ENCODE measurements around the gene COL1A1. TPM values are rescaled to one million over a fixed set of nuclear protein-coding genes. Genes with fewer than 3 reads are reported as not detected.

COL1A1 gene
- total and polyA plus RNA-seq, 2 of the 13 experiments (the other 11 are each of a cell fraction or from before 2014, with no cell fraction given), result 0.05 TPM; not detected in 1

DNA sequence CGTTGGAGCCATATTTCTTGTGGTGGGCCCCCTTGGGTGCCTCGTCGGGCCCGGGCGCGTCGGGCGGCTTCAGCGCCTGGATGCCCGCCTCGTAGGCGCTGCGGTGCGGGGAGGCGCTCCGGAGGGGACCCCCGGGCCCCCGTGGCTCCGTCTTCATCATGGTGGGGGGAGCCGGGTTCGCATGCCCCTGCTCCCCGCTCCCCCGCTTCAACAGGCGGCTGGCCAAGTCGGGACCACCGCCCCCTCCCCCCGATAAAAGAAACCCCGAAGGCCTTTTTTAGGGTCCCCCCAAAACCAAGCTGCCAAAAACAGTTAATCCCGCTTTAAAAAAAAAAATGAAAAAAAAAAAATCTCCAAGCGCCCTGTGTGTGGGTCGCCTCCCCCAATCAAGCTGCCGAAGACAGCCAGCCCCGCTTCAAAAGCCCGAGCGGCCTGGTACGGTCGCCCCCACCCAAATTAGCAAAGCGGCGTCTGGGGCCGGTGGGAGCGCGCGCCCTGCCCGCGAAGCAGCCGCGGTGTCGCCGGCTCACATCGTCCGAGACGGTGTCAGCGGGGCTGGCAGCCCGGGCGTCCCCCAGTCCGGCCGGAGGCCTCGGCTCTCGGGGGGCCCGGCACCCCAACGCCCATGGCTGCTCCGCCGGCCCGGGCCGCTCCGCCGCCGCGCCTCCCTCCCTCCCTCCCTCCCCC is 50.9 kb downstream of the COL1A1 start, which contains the start of gene PPP1R9B (continued):
- TF ChIP-seq PRDM15 (CRISPR knock-in tag; IDR thresholded peaks at IDR 0.05), result peak; percentile 12; the same call in 1 of the 2 replicates
- TF ChIP-seq MXD1 (CRISPR knock-in tag; IDR thresholded peaks at IDR 0.05), result 0 out of 2 replicates have a peak, but pooled peaks have one; percentile 35
- TF ChIP-seq NFKB2 (CRISPR knock-in tag; IDR thresholded peaks at IDR 0.05; ENCODE audit: borderline replicate concordance), result 0 out of 2 replicates have a peak, but pooled peaks have one; percentile 9
- TF ChIP-seq ZNF546 (CRISPR knock-in tag; conservative IDR thresholded peaks at IDR 0.05), result 0 out of 2 replicates have a peak, but pooled peaks have one; percentile 12
- TF ChIP-seq KDM2A (CRISPR knock-in tag; IDR thresholded peaks at IDR 0.05; ENCODE audit: borderline replicate concordance, low read depth), result peak; percentile 54; the same call in 1 of the 2 replicates
- TF ChIP-seq MTA3 (CRISPR knock-in tag; IDR thresholded peaks at IDR 0.05), result no peak
- peak; percentile 31; the same call in 1 of the 2 replicates for TF ChIP-seq ZSCAN20 (CRISPR knock-in tag; IDR thresholded peaks at IDR 0.05; ENCODE audit: borderline replicate concordance)
- TF ChIP-seq, protein P1, sequence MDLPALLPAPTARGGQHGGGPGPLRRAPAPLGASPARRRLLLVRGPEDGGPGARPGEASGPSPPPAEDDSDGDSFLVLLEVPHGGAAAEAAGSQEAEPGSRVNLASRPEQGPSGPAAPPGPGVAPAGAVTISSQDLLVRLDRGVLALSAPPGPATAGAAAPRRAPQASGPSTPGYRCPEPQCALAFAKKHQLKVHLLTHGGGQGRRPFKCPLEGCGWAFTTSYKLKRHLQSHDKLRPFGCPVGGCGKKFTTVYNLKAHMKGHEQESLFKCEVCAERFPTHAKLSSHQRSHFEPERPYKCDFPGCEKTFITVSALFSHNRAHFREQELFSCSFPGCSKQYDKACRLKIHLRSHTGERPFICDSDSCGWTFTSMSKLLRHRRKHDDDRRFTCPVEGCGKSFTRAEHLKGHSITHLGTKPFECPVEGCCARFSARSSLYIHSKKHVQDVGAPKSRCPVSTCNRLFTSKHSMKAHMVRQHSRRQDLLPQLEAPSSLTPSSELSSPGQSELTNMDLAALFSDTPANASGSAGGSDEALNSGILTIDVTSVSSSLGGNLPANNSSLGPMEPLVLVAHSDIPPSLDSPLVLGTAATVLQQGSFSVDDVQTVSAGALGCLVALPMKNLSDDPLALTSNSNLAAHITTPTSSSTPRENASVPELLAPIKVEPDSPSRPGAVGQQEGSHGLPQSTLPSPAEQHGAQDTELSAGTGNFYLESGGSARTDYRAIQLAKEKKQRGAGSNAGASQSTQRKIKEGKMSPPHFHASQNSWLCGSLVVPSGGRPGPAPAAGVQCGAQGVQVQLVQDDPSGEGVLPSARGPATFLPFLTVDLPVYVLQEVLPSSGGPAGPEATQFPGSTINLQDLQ (CRISPR knock-in tag; IDR thresholded peaks at IDR 0.05), result peak; percentile 69; the same call in 1 of the 2 replicates
- 0 out of 2 replicates have a peak, but pooled peaks have one; percentile 22 for TF ChIP-seq GABPB1 (CRISPR knock-in tag; IDR thresholded peaks at IDR 0.05)
- TF ChIP-seq ZNF598 (CRISPR knock-in tag; IDR thresholded peaks at IDR 0.05; ENCODE audit: borderline replicate concordance), result peak; percentile 3; the same call in 1 of the 2 replicates
- TF ChIP-seq ZNF558 (CRISPR knock-in tag; IDR thresholded peaks at IDR 0.05; ENCODE audit: borderline replicate concordance), result 0 out of 2 replicates have a peak, but pooled peaks have one; percentile 76
- TF ChIP-seq KDM5A (IDR thresholded peaks at IDR 0.05; ENCODE audit: borderline replicate concordance, low read length), result no peak
- TF ChIP-seq ZSCAN22 (CRISPR knock-in tag; IDR thresholded peaks at IDR 0.05), result no peak
- no peak for TF ChIP-seq ZNF431 (CRISPR knock-in tag; IDR thresholded peaks at IDR 0.05; ENCODE audit: borderline replicate concordance, low read depth)
- TF ChIP-seq ZBTB7A (CRISPR knock-in tag; IDR thresholded peaks at IDR 0.05), result no peak
- TF ChIP-seq, protein P2, sequence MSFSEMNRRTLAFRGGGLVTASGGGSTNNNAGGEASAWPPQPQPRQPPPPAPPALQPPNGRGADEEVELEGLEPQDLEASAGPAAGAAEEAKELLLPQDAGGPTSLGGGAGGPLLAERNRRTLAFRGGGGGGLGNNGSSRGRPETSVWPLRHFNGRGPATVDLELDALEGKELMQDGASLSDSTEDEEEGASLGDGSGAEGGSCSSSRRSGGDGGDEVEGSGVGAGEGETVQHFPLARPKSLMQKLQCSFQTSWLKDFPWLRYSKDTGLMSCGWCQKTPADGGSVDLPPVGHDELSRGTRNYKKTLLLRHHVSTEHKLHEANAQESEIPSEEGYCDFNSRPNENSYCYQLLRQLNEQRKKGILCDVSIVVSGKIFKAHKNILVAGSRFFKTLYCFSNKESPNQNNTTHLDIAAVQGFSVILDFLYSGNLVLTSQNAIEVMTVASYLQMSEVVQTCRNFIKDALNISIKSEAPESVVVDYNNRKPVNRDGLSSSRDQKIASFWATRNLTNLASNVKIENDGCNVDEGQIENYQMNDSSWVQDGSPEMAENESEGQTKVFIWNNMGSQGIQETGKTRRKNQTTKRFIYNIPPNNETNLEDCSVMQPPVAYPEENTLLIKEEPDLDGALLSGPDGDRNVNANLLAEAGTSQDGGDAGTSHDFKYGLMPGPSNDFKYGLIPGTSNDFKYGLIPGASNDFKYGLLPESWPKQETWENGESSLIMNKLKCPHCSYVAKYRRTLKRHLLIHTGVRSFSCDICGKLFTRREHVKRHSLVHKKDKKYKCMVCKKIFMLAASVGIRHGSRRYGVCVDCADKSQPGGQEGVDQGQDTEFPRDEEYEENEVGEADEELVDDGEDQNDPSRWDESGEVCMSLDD (CRISPR knock-in tag; IDR thresholded peaks at IDR 0.05; ENCODE audit: borderline replicate concordance), result peak; percentile 83
